ENCODE measurements around the gene PTPRN2. TPM values are rescaled to one million over a fixed set of nuclear protein-coding genes. Genes with fewer than 3 reads are reported as not detected.

PTPRN2 gene
- polyA plus RNA-seq, 1 experiment = 0.02 TPM

GRCh38 chr7:158263964-158264748 is 323.5 kb downstream of the PTPRN2 start:
- TF ChIP-seq, protein P1, sequence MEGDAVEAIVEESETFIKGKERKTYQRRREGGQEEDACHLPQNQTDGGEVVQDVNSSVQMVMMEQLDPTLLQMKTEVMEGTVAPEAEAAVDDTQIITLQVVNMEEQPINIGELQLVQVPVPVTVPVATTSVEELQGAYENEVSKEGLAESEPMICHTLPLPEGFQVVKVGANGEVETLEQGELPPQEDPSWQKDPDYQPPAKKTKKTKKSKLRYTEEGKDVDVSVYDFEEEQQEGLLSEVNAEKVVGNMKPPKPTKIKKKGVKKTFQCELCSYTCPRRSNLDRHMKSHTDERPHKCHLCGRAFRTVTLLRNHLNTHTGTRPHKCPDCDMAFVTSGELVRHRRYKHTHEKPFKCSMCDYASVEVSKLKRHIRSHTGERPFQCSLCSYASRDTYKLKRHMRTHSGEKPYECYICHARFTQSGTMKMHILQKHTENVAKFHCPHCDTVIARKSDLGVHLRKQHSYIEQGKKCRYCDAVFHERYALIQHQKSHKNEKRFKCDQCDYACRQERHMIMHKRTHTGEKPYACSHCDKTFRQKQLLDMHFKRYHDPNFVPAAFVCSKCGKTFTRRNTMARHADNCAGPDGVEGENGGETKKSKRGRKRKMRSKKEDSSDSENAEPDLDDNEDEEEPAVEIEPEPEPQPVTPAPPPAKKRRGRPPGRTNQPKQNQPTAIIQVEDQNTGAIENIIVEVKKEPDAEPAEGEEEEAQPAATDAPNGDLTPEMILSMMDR (IDR thresholded peaks at IDR 0.05; ENCODE audit: low read depth, low read length) = no peak
- Histone ChIP-seq H3K9me3 (ENCODE audit: control insufficient read depth, insufficient read depth, low read length) (peaks cover 95% of the 10 kb centered on the region), H3K27me3 (ENCODE audit: control insufficient read depth, insufficient read depth, low read length) (no peaks in the 10 kb centered on the region), H3K27ac (ENCODE audit: low read depth, low read length) (no peak overlapping the region), H3K4me3 (ENCODE audit: low read depth, low read length) (no peak overlapping the region)
- ChIA-PET CTCF (no interaction called here), POLR2A (no interaction called here)
- DNase-seq (ENCODE audit: low read depth, low spot score) = no peak

GRCh38 chr7:158263110-158263963 is 324.3 kb downstream of the PTPRN2 start:
- TF ChIP-seq, protein P1 (IDR thresholded peaks at IDR 0.05; ENCODE audit: low read depth, low read length) = no peak
- POLR2A ChIA-PET = no interaction called here
- peaks cover 95% of the 10 kb centered on the region for H3K9me3 ChIP-seq (ENCODE audit: control insufficient read depth, insufficient read depth, low read length)
- H3K27me3 ChIP-seq (ENCODE audit: control insufficient read depth, insufficient read depth, low read length) = no peaks in the 10 kb centered on the region
- no peak overlapping the region for H3K4me3 ChIP-seq (ENCODE audit: low read depth, low read length)
- CTCF ChIA-PET = no interaction called here
- no peak overlapping the region for H3K27ac ChIP-seq (ENCODE audit: low read depth, low read length)
- DNase-seq (ENCODE audit: low read depth, low spot score) = no peak

- Histone ChIP-seq H3K4me3 (ENCODE audit: low read depth, low read length) (no peak overlapping the region), H3K9me3 (ENCODE audit: control insufficient read depth, insufficient read depth, low read length) (peaks cover 95% of the 10 kb centered on the region), H3K27ac (ENCODE audit: low read depth, low read length) (no peak overlapping the region), H3K27me3 (ENCODE audit: control insufficient read depth, insufficient read depth, low read length) (no peaks in the 10 kb centered on the region)
- no peak for DNase-seq (ENCODE audit: low read depth, low spot score)
- ChIA-PET CTCF (no interaction called here), POLR2A (no interaction called here)
- TF ChIP-seq, protein P1 (IDR thresholded peaks at IDR 0.05; ENCODE audit: low read depth, low read length) = no peak
Observed at GRCh38 chr7:158262284-158263109, 325.1 kb downstream of the PTPRN2 start.

GRCh38 chr7:158261362-158262235 is 326.0 kb downstream of the PTPRN2 start:
- Histone ChIP-seq H3K27me3 (ENCODE audit: control insufficient read depth, insufficient read depth, low read length) (no peaks in the 10 kb centered on the region), H3K4me3 (ENCODE audit: low read depth, low read length) (no peak overlapping the region), H3K9me3 (ENCODE audit: control insufficient read depth, insufficient read depth, low read length) (peaks cover 94% of the 10 kb centered on the region), H3K27ac (ENCODE audit: low read depth, low read length) (no peak overlapping the region)
- ChIA-PET CTCF (no interaction called here), POLR2A (no interaction called here)
- DNase-seq (ENCODE audit: low read depth, low spot score) = no peak
- TF ChIP-seq, protein P1 (IDR thresholded peaks at IDR 0.05; ENCODE audit: low read depth, low read length) = no peak
